Ovary (tissue), 3 donors: ENCODE results near the gene CEP85.

Source experiments
- CTCF ChIP-seq, 3 donors: fragments of 450-650 bp in 2 of 3; fragments of 200-600 bp in 1 of 3; IDR thresholded peaks; one replicate each; pipeline versions ENCODE4 v1.5.1 to v1.8.0; 2016 to 2022; ENCODE audit warnings: antibody characterized with exemption in 3 of 3, mild to moderate bottlenecking in 1 of 3
- POLR2A ChIP-seq: fragments of 450-650 bp; IDR thresholded peaks from one replicate; pipeline ENCODE4 v1.6.1; 2017; ENCODE audit warnings: antibody characterized with exemption, mild to moderate bottlenecking, moderate library complexity
- donor health status: DM: no; HTN: no; CAD: no.

- TF ChIP-seq POLR2A, result no peak
- no peak for TF ChIP-seq CTCF (IDR thresholded peaks at IDR 0.05)
Measured at GRCh38 chr1:26184883-26185282, 49.1 kb upstream of the CEP85 start.
